A673 (cell line): ENCODE results near the gene ZBED1.

Experiments used
- EZH2 ChIP-seq: fragments of 200-600 bp; sonication (generic); IDR thresholded peaks from 2 replicates; pipeline ENCODE4 v1.6.1; 2017; ENCODE audit warnings: borderline replicate concordance, low read depth, mild to moderate bottlenecking, mixed read lengths, antibody characterized with exemption, low read length; ENCODE audit not compliant: poor library complexity, severe bottlenecking
- TF ChIP-seq, protein P1 (sequence below): fragments of 300-800, 200-600 bp; sonication (generic); conservative IDR thresholded peaks from 2 replicates; pipeline ENCODE4 v1.5.1; 2017; ENCODE audit warnings: low read depth, mild to moderate bottlenecking, antibody characterized with exemption, low read length, moderate library complexity, mixed read lengths

DNA sequence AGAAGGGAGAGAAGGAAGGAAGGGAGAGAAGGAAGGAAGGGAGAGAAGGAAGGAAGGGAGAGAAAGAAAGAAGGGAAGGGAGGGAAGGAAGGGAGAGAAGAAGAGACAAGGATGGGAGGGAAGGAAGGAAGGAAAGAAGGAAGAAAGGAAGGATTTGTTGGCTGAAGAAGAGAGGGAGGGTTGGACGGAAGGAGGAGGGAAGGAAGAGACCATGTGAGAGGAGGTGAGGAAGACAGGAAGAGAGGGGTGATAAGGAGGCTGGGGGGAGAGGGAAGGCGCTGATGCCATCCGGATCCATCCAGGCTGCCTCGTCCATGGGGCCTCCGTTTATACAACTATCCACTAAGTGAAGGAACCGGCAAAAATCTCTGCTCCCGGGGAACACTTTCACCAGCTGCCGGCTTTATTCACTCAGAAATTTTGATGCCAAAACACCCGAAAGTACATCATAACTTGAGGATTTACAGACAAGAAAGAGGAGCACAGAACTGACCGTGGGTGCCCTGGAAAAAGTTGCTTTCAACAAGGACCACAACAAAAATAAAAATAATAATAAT lies 14.9 kb downstream of the ZBED1 start:
- TF ChIP-seq, protein P1, sequence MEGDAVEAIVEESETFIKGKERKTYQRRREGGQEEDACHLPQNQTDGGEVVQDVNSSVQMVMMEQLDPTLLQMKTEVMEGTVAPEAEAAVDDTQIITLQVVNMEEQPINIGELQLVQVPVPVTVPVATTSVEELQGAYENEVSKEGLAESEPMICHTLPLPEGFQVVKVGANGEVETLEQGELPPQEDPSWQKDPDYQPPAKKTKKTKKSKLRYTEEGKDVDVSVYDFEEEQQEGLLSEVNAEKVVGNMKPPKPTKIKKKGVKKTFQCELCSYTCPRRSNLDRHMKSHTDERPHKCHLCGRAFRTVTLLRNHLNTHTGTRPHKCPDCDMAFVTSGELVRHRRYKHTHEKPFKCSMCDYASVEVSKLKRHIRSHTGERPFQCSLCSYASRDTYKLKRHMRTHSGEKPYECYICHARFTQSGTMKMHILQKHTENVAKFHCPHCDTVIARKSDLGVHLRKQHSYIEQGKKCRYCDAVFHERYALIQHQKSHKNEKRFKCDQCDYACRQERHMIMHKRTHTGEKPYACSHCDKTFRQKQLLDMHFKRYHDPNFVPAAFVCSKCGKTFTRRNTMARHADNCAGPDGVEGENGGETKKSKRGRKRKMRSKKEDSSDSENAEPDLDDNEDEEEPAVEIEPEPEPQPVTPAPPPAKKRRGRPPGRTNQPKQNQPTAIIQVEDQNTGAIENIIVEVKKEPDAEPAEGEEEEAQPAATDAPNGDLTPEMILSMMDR, result no peak
- TF ChIP-seq EZH2, result no peak
